ENCODE results near the gene DPP6. TPM values are rescaled to one million over a fixed set of nuclear protein-coding genes. Genes with fewer than 3 reads are reported as not detected.
A peak's percentile ranks its signal among the peaks of the same experiment; 100 is the strongest.

The DPP6 gene
- total RNA-seq, 1 donor from 2014 or later, result 0.48 TPM

GRCh38 chr7:154817224-154817896 lies 765.2 kb downstream of the DPP6 start:
- Histone ChIP-seq H3K4me3 (ENCODE audit: insufficient read depth, low read depth, low read length) (no peak overlapping the region), H2AFZ (ENCODE audit: low read depth, low read length) (no peak overlapping the region), H4K20me1 (ENCODE audit: insufficient read depth, low read length) (no peaks in the 10 kb centered on the region), H3K9ac (ENCODE audit: low read length) (no peak overlapping the region), H3K4me1 (ENCODE audit: insufficient read depth, low read length) (no peaks in the 10 kb centered on the region), H3K27ac (ENCODE audit: low read depth, low read length) (no peak overlapping the region), H3K27me3 (ENCODE audit: insufficient read depth, low read length) (no peaks in the 10 kb centered on the region), H3K79me2 (ENCODE audit: insufficient read depth, low read length) (no peaks in the 10 kb centered on the region), H3K36me3 (ENCODE audit: insufficient read depth, low read length) (no peaks in the 10 kb centered on the region), H3K9me3 (ENCODE audit: insufficient read depth, low read depth, low read length) (peaks cover 3% of the 10 kb centered on the region), H3K4me2 (ENCODE audit: low read length) (no peak overlapping the region)
- Mint-ChIP-seq H3K27ac (ENCODE audit: unreplicated experiment) (no peak overlapping the region), H3K4me1 (ENCODE audit: low read depth, unreplicated experiment) (no peaks in the 10 kb centered on the region), H3K27me3 (ENCODE audit: low read depth, unreplicated experiment) (peaks cover 7% of the 10 kb centered on the region), H3K36me3 (ENCODE audit: low read depth, unreplicated experiment) (no peaks in the 10 kb centered on the region), H3K4me3 (ENCODE audit: unreplicated experiment) (no peak overlapping the region), H3K9me3 (ENCODE audit: unreplicated experiment) (peaks cover 7% of the 10 kb centered on the region)
- FAIRE-seq (peak; percentile 13), DNase-seq (ENCODE audit: low read depth) (no peak)
- TF ChIP-seq EZH2 (IDR thresholded peaks at IDR 0.05; ENCODE audit: insufficient read depth, low read length), result no peak
- TF ChIP-seq CTCF (IDR thresholded peaks at IDR 0.05; ENCODE audit: insufficient read depth, low read depth, low read length), result no peak

- no peaks in the 10 kb centered on the region for H3K79me2 ChIP-seq (ENCODE audit: insufficient read depth, low read length)
- H3K4me1 Mint-ChIP-seq (ENCODE audit: low read depth, unreplicated experiment), result no peaks in the 10 kb centered on the region
- H3K4me3 ChIP-seq (ENCODE audit: insufficient read depth, low read depth, low read length), result no peak overlapping the region
- no peaks in the 10 kb centered on the region for H3K36me3 ChIP-seq (ENCODE audit: insufficient read depth, low read length)
- FAIRE-seq (no peak), DNase-seq (ENCODE audit: low read depth) (no peak)
- H3K27ac ChIP-seq (ENCODE audit: low read depth, low read length), result no peak overlapping the region
- no peak overlapping the region for H3K9ac ChIP-seq (ENCODE audit: low read length)
- H3K27ac Mint-ChIP-seq (ENCODE audit: unreplicated experiment), result no peak overlapping the region
- H2AFZ ChIP-seq (ENCODE audit: low read depth, low read length), result no peak overlapping the region
- H3K9me3 Mint-ChIP-seq (ENCODE audit: unreplicated experiment), result no peaks in the 10 kb centered on the region
- TF ChIP-seq EZH2 (IDR thresholded peaks at IDR 0.05; ENCODE audit: insufficient read depth, low read length) (no peak), CTCF (IDR thresholded peaks at IDR 0.05; ENCODE audit: insufficient read depth, low read depth, low read length) (no peak)
- H3K9me3 ChIP-seq (ENCODE audit: insufficient read depth, low read depth, low read length), result no peaks in the 10 kb centered on the region
- no peak overlapping the region for H3K4me2 ChIP-seq (ENCODE audit: low read length)
- no peaks in the 10 kb centered on the region for H4K20me1 ChIP-seq (ENCODE audit: insufficient read depth, low read length)
- H3K4me1 ChIP-seq (ENCODE audit: insufficient read depth, low read length), result no peaks in the 10 kb centered on the region
- H3K36me3 Mint-ChIP-seq (ENCODE audit: low read depth, unreplicated experiment), result no peaks in the 10 kb centered on the region
- H3K4me3 Mint-ChIP-seq (ENCODE audit: unreplicated experiment), result no peak overlapping the region
- H3K27me3 Mint-ChIP-seq (ENCODE audit: low read depth, unreplicated experiment), result peaks cover 35% of the 10 kb centered on the region
- H3K27me3 ChIP-seq (ENCODE audit: insufficient read depth, low read length), result no peaks in the 10 kb centered on the region
These were observed 774.8 kb downstream of the DPP6 start for GRCh38 chr7:154827007-154827406.

- Histone ChIP-seq H3K4me2 (ENCODE audit: low read length) (no peak overlapping the region), H3K4me3 (ENCODE audit: insufficient read depth, low read depth, low read length) (no peak overlapping the region), H4K20me1 (ENCODE audit: insufficient read depth, low read length) (no peaks in the 10 kb centered on the region), H2AFZ (ENCODE audit: low read depth, low read length) (no peak overlapping the region), H3K27me3 (ENCODE audit: insufficient read depth, low read length) (no peaks in the 10 kb centered on the region), H3K4me1 (ENCODE audit: insufficient read depth, low read length) (no peaks in the 10 kb centered on the region), H3K9me3 (ENCODE audit: insufficient read depth, low read depth, low read length) (peaks cover 4% of the 10 kb centered on the region), H3K27ac (ENCODE audit: low read depth, low read length) (no peak overlapping the region), H3K36me3 (ENCODE audit: insufficient read depth, low read length) (no peaks in the 10 kb centered on the region), H3K9ac (ENCODE audit: low read length) (no peak overlapping the region), H3K79me2 (ENCODE audit: insufficient read depth, low read length) (no peaks in the 10 kb centered on the region)
- TF ChIP-seq CTCF (IDR thresholded peaks at IDR 0.05; ENCODE audit: insufficient read depth, low read depth, low read length), result no peak
- TF ChIP-seq EZH2 (IDR thresholded peaks at IDR 0.05; ENCODE audit: insufficient read depth, low read length), result no peak
- H3K36me3 Mint-ChIP-seq (ENCODE audit: low read depth, unreplicated experiment), result no peaks in the 10 kb centered on the region
- H3K27ac Mint-ChIP-seq (ENCODE audit: unreplicated experiment), result no peak overlapping the region
- H3K9me3 Mint-ChIP-seq (ENCODE audit: unreplicated experiment), result peaks cover 3% of the 10 kb centered on the region
- H3K4me3 Mint-ChIP-seq (ENCODE audit: unreplicated experiment), result no peak overlapping the region
- peaks cover 50% of the 10 kb centered on the region for H3K27me3 Mint-ChIP-seq (ENCODE audit: low read depth, unreplicated experiment)
- FAIRE-seq (no peak), DNase-seq (ENCODE audit: low read depth) (no peak)
- no peaks in the 10 kb centered on the region for H3K4me1 Mint-ChIP-seq (ENCODE audit: low read depth, unreplicated experiment)
These were observed 780.5 kb downstream of the DPP6 start for GRCh38 chr7:154832557-154833138.
